H1 (cell line): ENCODE results near the gene MUC4. TPM values are rescaled to one million over a fixed set of nuclear protein-coding genes. Genes with fewer than 3 reads are reported as not detected.

Experiments used
- CTCF ChIA-PET: fragments of 300-600 bp; sonication (Branson Sonifier 250); formaldehyde crosslinking; loops from one replicate; lab custom pipeline; 2021; ENCODE audit not compliant: partially characterized antibody; lab: Charles Lee
- POLR2A ChIA-PET: fragments of 300-600 bp; sonication (Branson Sonifier 250); formaldehyde crosslinking; loops from one replicate; lab custom pipeline; 2021; ENCODE audit warnings: inconsistent platforms; ENCODE audit not compliant: partially characterized antibody; lab: Charles Lee
- DNase-seq, 2 experiments: peaks; one replicate each; pipeline versions ENCODE4 v3.0.0 to v3.0.0-alpha.2; 2010 to 2022; ENCODE audit warnings: low spot score in 2 of 2, low read depth in 1 of 2, mixed read lengths in 1 of 2
- FAIRE-seq: peaks from 2 replicates; lab custom pipeline; 2011; peaks lifted over from hg19 to GRCh38; lab: Jason Lieb, UNC
- H2AFZ ChIP-seq: 2 replicates; pipeline ENCODE4 v1.8.1; 2012; ENCODE audit warnings: low read length, inconsistent platforms
- H2AK5ac ChIP-seq: 2 replicates; pipeline ENCODE4 v1.6.1; 2013; ENCODE audit warnings: low read depth, low read length
- H2BK120ac ChIP-seq: replicated peaks from 2 replicates; pipeline ENCODE3; 2013; ENCODE audit warnings: low read depth, low read length, inconsistent platforms
- H2BK12ac ChIP-seq: 2 replicates; pipeline ENCODE4 v1.6.1; 2013; ENCODE audit warnings: low read depth, low read length
- H2BK15ac ChIP-seq: 2 replicates; pipeline ENCODE4 v1.6.1; 2013; ENCODE audit warnings: low read length
- H2BK20ac ChIP-seq: 2 replicates; pipeline ENCODE4 v1.6.1; 2013; ENCODE audit warnings: low read length
- H2BK5ac ChIP-seq: 2 replicates; pipeline ENCODE4 v1.6.1; 2013; ENCODE audit warnings: low read depth, low read length
- H3K14ac ChIP-seq: 2 replicates; pipeline ENCODE4 v1.6.1; 2013; ENCODE audit warnings: inconsistent platforms; ENCODE audit not compliant: insufficient read length
- H3K18ac ChIP-seq: 2 replicates; pipeline ENCODE4 v1.6.1; 2013; ENCODE audit warnings: low read length; ENCODE audit errors: extremely low read depth
- H3K23ac ChIP-seq: 2 replicates; pipeline ENCODE4 v1.6.1; 2013; ENCODE audit warnings: inconsistent platforms; ENCODE audit not compliant: insufficient read length
- H3K23me2 ChIP-seq: 2 replicates; pipeline ENCODE4 v1.6.1; 2013; ENCODE audit warnings: low read depth, low read length
- H3K27ac ChIP-seq: 2 replicates; pipeline ENCODE4 v1.6.1; 2011; ENCODE audit warnings: low read depth, low read length, inconsistent platforms
- H3K27me3 ChIP-seq, 4 experiments: replicated peaks in 1 of 4; 1 replicate in 1 of 4; 2 replicates in 3 of 4; pipeline versions ENCODE4 v1.6.1 to v1.8.1; 2011 to 2013; ENCODE audit warnings: low read length in 3 of 4, mild to moderate bottlenecking in 3 of 4, inconsistent platforms in 2 of 4, mixed read lengths in 2 of 4, moderate library complexity in 1 of 4; ENCODE audit not compliant: control insufficient read depth in 3 of 4, insufficient read depth in 3 of 4; ENCODE audit errors: extremely low read depth in 1 of 4
- H3K36me3 ChIP-seq, 4 experiments: 2 replicates each; pipeline versions ENCODE4 v1.6.1 to v1.8.1; 2011 to 2013; ENCODE audit warnings: mild to moderate bottlenecking in 4 of 4, low read length in 3 of 4, moderate library complexity in 2 of 4, control low read depth in 1 of 4, inconsistent platforms in 1 of 4; ENCODE audit not compliant: insufficient read depth in 4 of 4, control insufficient read depth in 2 of 4
- H3K4ac ChIP-seq: replicated peaks from 2 replicates; pipeline ENCODE3; 2013; ENCODE audit warnings: low read length, low read depth, mixed read lengths, inconsistent platforms; ENCODE audit not compliant: insufficient read length
- H3K4me1 ChIP-seq, 4 experiments: replicated peaks in 1 of 4; 1 replicate in 1 of 4; 2 replicates in 3 of 4; pipeline versions ENCODE4 v1.6.1 to v1.8.1; 2011 to 2013; ENCODE audit warnings: low read length in 3 of 4, inconsistent platforms in 2 of 4, mixed read lengths in 1 of 4; ENCODE audit not compliant: insufficient read depth in 4 of 4, control insufficient read depth in 3 of 4
- H3K4me2 ChIP-seq, 2 experiments: 2 replicates each; pipeline versions ENCODE4 v1.6.1 to v1.8.1; 2011 to 2013; ENCODE audit warnings: low read depth in 2 of 2, low read length in 2 of 2, control low read depth in 1 of 2, inconsistent platforms in 1 of 2, mild to moderate bottlenecking in 1 of 2; ENCODE audit not compliant: insufficient read depth in 1 of 2
- H3K4me3 ChIP-seq, 4 experiments: fragments of 200-600, 300-600 bp in 1 of 4; sonication (generic), shearing (Covaris generic), sonication (Bioruptor Twin) in 1 of 4; 2 replicates each; pipeline versions ENCODE4 v1.5.1 to v1.8.1; 2011 to 2016; ENCODE audit warnings: low read length in 4 of 4, low read depth in 3 of 4, control low read depth in 2 of 4, inconsistent platforms in 2 of 4, mild to moderate bottlenecking in 2 of 4, mixed read lengths in 1 of 4, moderate library complexity in 1 of 4; ENCODE audit not compliant: insufficient read depth in 2 of 4; ENCODE audit errors: extremely low read depth in 1 of 4
- H3K56ac ChIP-seq: replicated peaks from 2 replicates; pipeline ENCODE3; 2013; ENCODE audit warnings: low read depth, mild to moderate bottlenecking, mixed read lengths, low read length, inconsistent platforms; ENCODE audit not compliant: insufficient read length
- H3K79me1 ChIP-seq: 2 replicates; pipeline ENCODE4 v1.6.1; 2013; ENCODE audit warnings: low read depth, low read length, control low read depth
- H3K79me2 ChIP-seq, 2 experiments: 2 replicates each; pipeline versions ENCODE4 v1.6.1 to v1.8.1; 2012 to 2013; ENCODE audit warnings: low read length in 2 of 2, mild to moderate bottlenecking in 2 of 2, inconsistent platforms in 1 of 2; ENCODE audit not compliant: insufficient read depth in 2 of 2, control insufficient read depth in 1 of 2
- H3K9ac ChIP-seq, 4 experiments: replicated peaks in 1 of 4; 1 replicate in 1 of 4; 2 replicates in 3 of 4; pipeline versions ENCODE4 v1.6.1 to v1.8.1; 2011 to 2013; ENCODE audit warnings: low read depth in 3 of 4, low read length in 3 of 4, control low read depth in 2 of 4, mild to moderate bottlenecking in 2 of 4, moderate library complexity in 2 of 4, inconsistent platforms in 1 of 4; ENCODE audit errors: extremely low read depth in 1 of 4
- H3K9me3 ChIP-seq, 2 experiments: 2 replicates each; pipeline versions ENCODE4 v1.6.1 to v1.8.1; 2012 to 2013; ENCODE audit warnings: mild to moderate bottlenecking in 2 of 2, moderate library complexity in 2 of 2, control low read depth in 1 of 2, inconsistent platforms in 1 of 2, low read depth in 1 of 2, low read length in 1 of 2, mixed read lengths in 1 of 2; ENCODE audit not compliant: insufficient read depth in 2 of 2
- H4K20me1 ChIP-seq, 2 experiments: replicated peaks in 1 of 2; 2 replicates each; pipeline versions ENCODE3 to v1.8.1; 2011 to 2013; ENCODE audit warnings: inconsistent platforms in 2 of 2, low read length in 2 of 2, mild to moderate bottlenecking in 1 of 2; ENCODE audit not compliant: insufficient read depth in 2 of 2, control insufficient read depth in 1 of 2
- H4K5ac ChIP-seq: 2 replicates; pipeline ENCODE4 v1.6.1; 2013; ENCODE audit warnings: low read length, low read depth, mixed read lengths, inconsistent platforms; ENCODE audit not compliant: insufficient read length
- H4K8ac ChIP-seq: 2 replicates; pipeline ENCODE4 v1.8.0; 2013; ENCODE audit warnings: mild to moderate bottlenecking, moderate library complexity, low read length, inconsistent platforms; ENCODE audit not compliant: insufficient read depth; ENCODE audit errors: extremely low read depth
- H4K91ac ChIP-seq: replicated peaks from 2 replicates; pipeline ENCODE3; 2013; ENCODE audit warnings: low read length, mixed read lengths, inconsistent platforms; ENCODE audit not compliant: insufficient read length
- BCL11A ChIP-seq, 2 experiments: IDR thresholded peaks; one replicate each; pipeline ENCODE4 v1.6.1; 2011; ENCODE audit warnings: low read depth in 2 of 2, low read length in 2 of 2, mild to moderate bottlenecking in 2 of 2
- WGBS, 2 experiments: shearing (Covaris generic) in 1 of 2; methylation state at CpG; one replicate each; pipeline versions ENCODE4 v1.1.6 to v1.1.7; 2013 to 2015; ENCODE audit warnings: low lambda C conversion rate in 2 of 2, mixed read lengths in 2 of 2, inconsistent platforms in 1 of 2, low coverage in 1 of 2, missing lambda C conversion rate in 1 of 2; ENCODE audit not compliant: insufficient replicate concordance in 2 of 2, insufficient coverage in 1 of 2, insufficient read length in 1 of 2; ENCODE audit errors: extremely low coverage in 1 of 2, missing lambda C conversion rate in 1 of 2; 5-methylcytosine and 5-hydroxymethylcytosine counted together
- polyA plus RNA-seq, 7 experiments: library from polyadenylated mRNA; depleted of rRNA in 3 of 7; stranded (reverse) in 5 of 7; unstranded in 2 of 7; fragments of >200 nt in 5 of 7; fragments of 200-250 nt in 2 of 7; gene quantifications; 1 replicate in 5 of 7; 2 replicates in 1 of 7; 4 replicates in 1 of 7; pipeline versions ENCODE4 v1.2.1 to v1.2.3, GENCODE V29; 2011 to 2013; ENCODE audit warnings: missing spikeins in 2 of 7, mixed read lengths in 2 of 7
- total RNA-seq: library from RNA; stranded (reverse); fragmentation: NEBNext Ultra II Directional; extraction: Animal tissue kit (Norgen Biotek cat#: 25700); gene quantifications from 2 replicates; pipeline ENCODE4 v1.2.1, GENCODE V29; 2021
- TF ChIP-seq, protein P1 (sequence below), 3 experiments: IDR thresholded peaks; 1 replicate in 2 of 3; 2 replicates in 1 of 3; pipeline versions ENCODE4 v1.5.1 to v1.6.1; 2011; ENCODE audit warnings: low read length in 3 of 3, mild to moderate bottlenecking in 3 of 3, inconsistent platforms in 2 of 3, low read depth in 1 of 3, moderate library complexity in 1 of 3; ENCODE audit not compliant: insufficient read depth in 1 of 3; ENCODE audit errors: control extremely low read depth in 1 of 3

Gene MUC4
- total and polyA plus RNA-seq, 2 of the 8 experiments (the other 6 are each of a cell fraction or from before 2014, with no cell fraction given) = 0.89 to 2.0 TPM

DNA sequence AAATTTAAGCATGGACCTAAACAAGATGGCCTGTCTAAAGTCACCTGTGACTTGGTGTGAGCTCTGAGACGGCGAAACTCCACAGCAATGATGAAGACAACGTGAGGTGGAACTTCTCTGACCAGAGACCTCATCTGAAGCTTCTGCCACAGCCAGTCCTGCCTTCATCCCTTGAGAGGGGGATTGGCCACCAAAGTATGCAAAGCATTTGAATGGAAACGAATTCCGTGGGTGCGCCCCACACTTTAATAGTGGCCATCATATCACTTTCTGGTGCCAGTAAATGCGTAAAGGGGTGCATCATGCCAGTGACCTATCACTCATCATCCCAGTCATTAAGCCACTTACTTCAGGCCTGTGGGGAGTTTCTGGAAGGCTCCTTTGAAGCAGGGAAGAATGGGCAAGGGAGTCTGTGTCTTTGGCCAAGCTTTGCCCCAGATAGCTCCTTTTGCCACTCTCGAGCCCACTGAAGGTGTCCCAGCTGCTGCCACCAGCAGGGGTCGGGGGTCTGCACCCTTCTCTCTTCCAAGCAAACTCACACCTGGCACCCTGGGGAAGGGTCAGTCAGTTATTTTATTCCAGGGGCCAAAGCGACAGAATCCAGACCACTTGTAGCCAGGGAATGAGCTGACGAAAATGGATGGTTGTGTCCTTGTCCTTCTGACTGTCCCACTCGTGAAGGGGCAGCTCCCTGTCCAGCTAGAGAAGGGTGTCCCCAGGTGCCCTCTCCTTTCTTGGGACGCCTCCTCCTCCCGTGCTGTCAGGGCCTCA lies 73.3 kb downstream of the MUC4 start:
- H4K8ac ChIP-seq = no peak overlapping the region
- H3K18ac ChIP-seq = no peak overlapping the region
- no peaks in the 10 kb centered on the region for H3K9me3 ChIP-seq
- no peak overlapping the region for H3K14ac ChIP-seq
- H3K4ac ChIP-seq = no peak overlapping the region
- no peaks in the 10 kb centered on the region for H3K36me3 ChIP-seq
- POLR2A ChIA-PET = interaction anchor here (0.6 to 1.5 kb wide), 5 partner anchors 8 to 75 kb away, joined by 3 to 7 read pairs (median 3); no protein-coding TSS in a partner anchor
- no peak overlapping the region for H4K91ac ChIP-seq
- H4K5ac ChIP-seq = no peak overlapping the region
- no peak overlapping the region for H2AK5ac ChIP-seq
- DNase-seq = no peak
- H2BK120ac ChIP-seq = no peak overlapping the region
- no peak overlapping the region for H3K23ac ChIP-seq
- H2AFZ ChIP-seq = no peak overlapping the region
- H3K79me2 ChIP-seq = no peaks in the 10 kb centered on the region
- WGBS, 2 experiments = 85% methylated on average over 14 of the region's 14 CpGs; no CpG with 5 or more reads in 1 of the 2 experiments
- H3K9ac ChIP-seq = no peak overlapping the region
- no peak overlapping the region for H3K4me2 ChIP-seq
- no peak for FAIRE-seq
- no peaks in the 10 kb centered on the region for H3K79me1 ChIP-seq
- H2BK12ac ChIP-seq = no peak overlapping the region
- H2BK20ac ChIP-seq = no peak overlapping the region
- peaks cover 0 to 3% (median 0%) of the 10 kb centered on the region in 4 experiments; a peak in 1 of 7 replicates for H3K27me3 ChIP-seq
- H2BK5ac ChIP-seq = no peak overlapping the region
- TF ChIP-seq, protein P1, sequence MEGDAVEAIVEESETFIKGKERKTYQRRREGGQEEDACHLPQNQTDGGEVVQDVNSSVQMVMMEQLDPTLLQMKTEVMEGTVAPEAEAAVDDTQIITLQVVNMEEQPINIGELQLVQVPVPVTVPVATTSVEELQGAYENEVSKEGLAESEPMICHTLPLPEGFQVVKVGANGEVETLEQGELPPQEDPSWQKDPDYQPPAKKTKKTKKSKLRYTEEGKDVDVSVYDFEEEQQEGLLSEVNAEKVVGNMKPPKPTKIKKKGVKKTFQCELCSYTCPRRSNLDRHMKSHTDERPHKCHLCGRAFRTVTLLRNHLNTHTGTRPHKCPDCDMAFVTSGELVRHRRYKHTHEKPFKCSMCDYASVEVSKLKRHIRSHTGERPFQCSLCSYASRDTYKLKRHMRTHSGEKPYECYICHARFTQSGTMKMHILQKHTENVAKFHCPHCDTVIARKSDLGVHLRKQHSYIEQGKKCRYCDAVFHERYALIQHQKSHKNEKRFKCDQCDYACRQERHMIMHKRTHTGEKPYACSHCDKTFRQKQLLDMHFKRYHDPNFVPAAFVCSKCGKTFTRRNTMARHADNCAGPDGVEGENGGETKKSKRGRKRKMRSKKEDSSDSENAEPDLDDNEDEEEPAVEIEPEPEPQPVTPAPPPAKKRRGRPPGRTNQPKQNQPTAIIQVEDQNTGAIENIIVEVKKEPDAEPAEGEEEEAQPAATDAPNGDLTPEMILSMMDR (IDR thresholded peaks at IDR 0.05; ENCODE audit: control extremely low read depth in 1 of 3, insufficient read depth in 1 of 3, low read depth in 1 of 3, low read length in 3 of 3) = peak in 2 of 3 experiments; percentile 9 to 15; a peak in 2 of 4 replicates
- TF ChIP-seq BCL11A (IDR thresholded peaks at IDR 0.05; ENCODE audit: low read depth in 2 of 2, low read length in 2 of 2) = no peak
- no peak overlapping the region for H2BK15ac ChIP-seq
- H3K23me2 ChIP-seq = no peaks in the 10 kb centered on the region
- H3K56ac ChIP-seq = no peak overlapping the region
- CTCF ChIA-PET = interaction anchor here (0.6 to 5.2 kb wide), 12 partner anchors 9 to 1124 kb away, joined by 3 to 21 read pairs (median 3); no protein-coding TSS in a partner anchor
- no peak overlapping the region for H3K27ac ChIP-seq
- no peaks in the 10 kb centered on the region; a peak in 1 of 7 replicates for H3K4me1 ChIP-seq
- no peak overlapping the region for H3K4me3 ChIP-seq
- no peaks in the 10 kb centered on the region for H4K20me1 ChIP-seq
